Measurements from ENCODE around the gene LRRC40. TPM values are rescaled to one million over a fixed set of nuclear protein-coding genes. Genes with fewer than 3 reads are reported as not detected.

The LRRC40 gene
- polyA plus RNA-seq, 1 donor from 2014 or later: 107 TPM

DNA sequence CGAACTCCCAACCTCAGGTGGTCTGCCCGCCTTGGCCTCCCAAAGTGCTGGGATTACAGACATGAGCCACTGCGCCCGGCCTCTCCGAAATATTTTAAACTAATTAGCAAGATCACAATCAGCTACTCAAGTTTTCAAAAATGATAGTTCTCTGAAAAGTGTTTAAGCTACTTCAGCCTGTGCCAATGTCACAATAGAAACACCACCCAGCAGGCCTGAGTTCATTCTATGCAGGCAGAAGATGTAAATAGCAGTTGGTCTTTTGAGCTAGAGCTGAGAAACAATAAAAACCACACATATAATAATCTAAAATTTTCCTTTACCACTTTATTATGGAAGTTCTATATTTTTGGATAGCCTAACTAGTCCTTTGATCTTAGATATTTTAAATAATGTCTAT is 96.1 kb downstream of the LRRC40 start:
- Histone ChIP-seq H3K4me3 (ENCODE audit: low read length) (no peak overlapping the region), H3K9ac (ENCODE audit: low read length) (no peak overlapping the region), H3K36me3 (ENCODE audit: insufficient read depth, low read length) (no peaks in the 10 kb centered on the region), H4K20me1 (ENCODE audit: insufficient read depth) (no peaks in the 10 kb centered on the region), H3K4me2 (ENCODE audit: low read length) (no peak overlapping the region), H3K27ac (ENCODE audit: low read length) (no peak overlapping the region), H3K9me2 (ENCODE audit: insufficient read depth, low read length) (no peaks in the 10 kb centered on the region), H3K9me3 (ENCODE audit: low read length) (no peaks in the 10 kb centered on the region), H3K27me3 (ENCODE audit: insufficient read depth, low read depth, low read length) (no peaks in the 10 kb centered on the region), H3F3A (ENCODE audit: insufficient read depth, low read length, poor library complexity, severe bottlenecking) (no peaks in the 10 kb centered on the region), H2AFZ (ENCODE audit: low read depth, low read length) (no peak overlapping the region), H3K79me2 (replicated peaks; ENCODE audit: insufficient read depth, low read length) (no peaks in the 10 kb centered on the region)
- no peak for TF ChIP-seq POLR2AphosphoS5 (IDR thresholded peaks at IDR 0.05)
- no peak for TF ChIP-seq EZH2 (IDR thresholded peaks at IDR 0.05; ENCODE audit: borderline replicate concordance, insufficient read depth, low read length, poor library complexity, severe bottlenecking)
- TF ChIP-seq, protein P1, sequence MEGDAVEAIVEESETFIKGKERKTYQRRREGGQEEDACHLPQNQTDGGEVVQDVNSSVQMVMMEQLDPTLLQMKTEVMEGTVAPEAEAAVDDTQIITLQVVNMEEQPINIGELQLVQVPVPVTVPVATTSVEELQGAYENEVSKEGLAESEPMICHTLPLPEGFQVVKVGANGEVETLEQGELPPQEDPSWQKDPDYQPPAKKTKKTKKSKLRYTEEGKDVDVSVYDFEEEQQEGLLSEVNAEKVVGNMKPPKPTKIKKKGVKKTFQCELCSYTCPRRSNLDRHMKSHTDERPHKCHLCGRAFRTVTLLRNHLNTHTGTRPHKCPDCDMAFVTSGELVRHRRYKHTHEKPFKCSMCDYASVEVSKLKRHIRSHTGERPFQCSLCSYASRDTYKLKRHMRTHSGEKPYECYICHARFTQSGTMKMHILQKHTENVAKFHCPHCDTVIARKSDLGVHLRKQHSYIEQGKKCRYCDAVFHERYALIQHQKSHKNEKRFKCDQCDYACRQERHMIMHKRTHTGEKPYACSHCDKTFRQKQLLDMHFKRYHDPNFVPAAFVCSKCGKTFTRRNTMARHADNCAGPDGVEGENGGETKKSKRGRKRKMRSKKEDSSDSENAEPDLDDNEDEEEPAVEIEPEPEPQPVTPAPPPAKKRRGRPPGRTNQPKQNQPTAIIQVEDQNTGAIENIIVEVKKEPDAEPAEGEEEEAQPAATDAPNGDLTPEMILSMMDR (IDR thresholded peaks at IDR 0.05; ENCODE audit: poor library complexity, severe bottlenecking): no peak
- no peak for TF ChIP-seq TAF1 (IDR thresholded peaks at IDR 0.05; ENCODE audit: low read depth)
- TF ChIP-seq EP300 (conservative IDR thresholded peaks at IDR 0.05; ENCODE audit: poor library complexity, severe bottlenecking): no peak
- no peak for TF ChIP-seq SMC3 (conservative IDR thresholded peaks at IDR 0.05; ENCODE audit: poor library complexity)
- no peak for TF ChIP-seq RAD21 (conservative IDR thresholded peaks at IDR 0.05)
- TF ChIP-seq, protein P2, sequence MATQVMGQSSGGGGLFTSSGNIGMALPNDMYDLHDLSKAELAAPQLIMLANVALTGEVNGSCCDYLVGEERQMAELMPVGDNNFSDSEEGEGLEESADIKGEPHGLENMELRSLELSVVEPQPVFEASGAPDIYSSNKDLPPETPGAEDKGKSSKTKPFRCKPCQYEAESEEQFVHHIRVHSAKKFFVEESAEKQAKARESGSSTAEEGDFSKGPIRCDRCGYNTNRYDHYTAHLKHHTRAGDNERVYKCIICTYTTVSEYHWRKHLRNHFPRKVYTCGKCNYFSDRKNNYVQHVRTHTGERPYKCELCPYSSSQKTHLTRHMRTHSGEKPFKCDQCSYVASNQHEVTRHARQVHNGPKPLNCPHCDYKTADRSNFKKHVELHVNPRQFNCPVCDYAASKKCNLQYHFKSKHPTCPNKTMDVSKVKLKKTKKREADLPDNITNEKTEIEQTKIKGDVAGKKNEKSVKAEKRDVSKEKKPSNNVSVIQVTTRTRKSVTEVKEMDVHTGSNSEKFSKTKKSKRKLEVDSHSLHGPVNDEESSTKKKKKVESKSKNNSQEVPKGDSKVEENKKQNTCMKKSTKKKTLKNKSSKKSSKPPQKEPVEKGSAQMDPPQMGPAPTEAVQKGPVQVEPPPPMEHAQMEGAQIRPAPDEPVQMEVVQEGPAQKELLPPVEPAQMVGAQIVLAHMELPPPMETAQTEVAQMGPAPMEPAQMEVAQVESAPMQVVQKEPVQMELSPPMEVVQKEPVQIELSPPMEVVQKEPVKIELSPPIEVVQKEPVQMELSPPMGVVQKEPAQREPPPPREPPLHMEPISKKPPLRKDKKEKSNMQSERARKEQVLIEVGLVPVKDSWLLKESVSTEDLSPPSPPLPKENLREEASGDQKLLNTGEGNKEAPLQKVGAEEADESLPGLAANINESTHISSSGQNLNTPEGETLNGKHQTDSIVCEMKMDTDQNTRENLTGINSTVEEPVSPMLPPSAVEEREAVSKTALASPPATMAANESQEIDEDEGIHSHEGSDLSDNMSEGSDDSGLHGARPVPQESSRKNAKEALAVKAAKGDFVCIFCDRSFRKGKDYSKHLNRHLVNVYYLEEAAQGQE (IDR thresholded peaks at IDR 0.05; ENCODE audit: borderline replicate concordance): no peak
- no peak for TF ChIP-seq MXI1 (conservative IDR thresholded peaks at IDR 0.05; ENCODE audit: poor library complexity, severe bottlenecking)

DNA sequence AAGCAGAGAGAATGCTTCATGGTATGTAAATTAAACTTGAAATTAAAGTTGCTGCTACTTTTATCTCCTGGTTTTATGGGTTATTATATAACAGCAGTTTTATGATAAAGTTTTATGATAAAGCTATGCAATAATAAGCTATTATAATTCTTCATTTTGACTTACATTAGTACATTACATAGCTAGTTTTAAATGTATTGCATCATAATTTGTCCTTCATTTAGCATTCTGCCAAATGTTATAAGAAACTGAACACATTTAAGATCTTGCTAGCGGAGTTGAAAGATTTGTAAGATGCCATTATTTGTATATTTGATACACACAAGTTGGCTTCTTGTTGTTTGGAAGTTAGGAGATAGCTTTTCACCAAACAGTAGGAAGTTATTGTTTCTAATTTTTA is 101.6 kb downstream of the LRRC40 start:
- no peaks in the 10 kb centered on the region for H3K79me2 ChIP-seq (replicated peaks; ENCODE audit: insufficient read depth, low read length)
- H3K9me2 ChIP-seq (ENCODE audit: insufficient read depth, low read length): no peaks in the 10 kb centered on the region
- no peak overlapping the region for H3K4me2 ChIP-seq (ENCODE audit: low read length)
- no peaks in the 10 kb centered on the region for H3K9me3 ChIP-seq (ENCODE audit: low read length)
- H3K27me3 ChIP-seq (ENCODE audit: insufficient read depth, low read depth, low read length): no peaks in the 10 kb centered on the region
- H3K9ac ChIP-seq (ENCODE audit: low read length): no peak overlapping the region
- no peak overlapping the region for H2AFZ ChIP-seq (ENCODE audit: low read depth, low read length)
- no peak for TF ChIP-seq POLR2AphosphoS5 (IDR thresholded peaks at IDR 0.05)
- TF ChIP-seq, protein P1 (IDR thresholded peaks at IDR 0.05; ENCODE audit: poor library complexity, severe bottlenecking): no peak
- no peak for TF ChIP-seq MXI1 (conservative IDR thresholded peaks at IDR 0.05; ENCODE audit: poor library complexity, severe bottlenecking)
- TF ChIP-seq, protein P2 (IDR thresholded peaks at IDR 0.05; ENCODE audit: borderline replicate concordance): no peak
- TF ChIP-seq RAD21 (conservative IDR thresholded peaks at IDR 0.05): no peak
- no peak for TF ChIP-seq EZH2 (IDR thresholded peaks at IDR 0.05; ENCODE audit: borderline replicate concordance, insufficient read depth, low read length, poor library complexity, severe bottlenecking)
- H3K27ac ChIP-seq (ENCODE audit: low read length): no peak overlapping the region
- H3K36me3 ChIP-seq (ENCODE audit: insufficient read depth, low read length): no peaks in the 10 kb centered on the region
- no peak overlapping the region for H3K4me3 ChIP-seq (ENCODE audit: low read length)
- no peaks in the 10 kb centered on the region for H4K20me1 ChIP-seq (ENCODE audit: insufficient read depth)
- no peaks in the 10 kb centered on the region for H3F3A ChIP-seq (ENCODE audit: insufficient read depth, low read length, poor library complexity, severe bottlenecking)

All from neural cell (in vitro differentiated cells).